HG02885 (cell line): ENCODE results near the gene TRAF3.

Experiments
- ATAC-seq: cut with Tn5 transposase; IDR thresholded peaks from one replicate; pipeline ENCODE4 v1.9.1; 2021; ENCODE audit warnings: mild to moderate bottlenecking; ENCODE audit not compliant: unreplicated experiment, poor library complexity

TRAF3 gene

GRCh38 chr14:102776761-102777710, at the start of gene TRAF3:
Gene TRAF3 (plus strand): TSS chr14:102777449. CDS start chr14:102870202, 92,753 bp downstream.
- peak; percentile 63 for ATAC-seq

DNA sequence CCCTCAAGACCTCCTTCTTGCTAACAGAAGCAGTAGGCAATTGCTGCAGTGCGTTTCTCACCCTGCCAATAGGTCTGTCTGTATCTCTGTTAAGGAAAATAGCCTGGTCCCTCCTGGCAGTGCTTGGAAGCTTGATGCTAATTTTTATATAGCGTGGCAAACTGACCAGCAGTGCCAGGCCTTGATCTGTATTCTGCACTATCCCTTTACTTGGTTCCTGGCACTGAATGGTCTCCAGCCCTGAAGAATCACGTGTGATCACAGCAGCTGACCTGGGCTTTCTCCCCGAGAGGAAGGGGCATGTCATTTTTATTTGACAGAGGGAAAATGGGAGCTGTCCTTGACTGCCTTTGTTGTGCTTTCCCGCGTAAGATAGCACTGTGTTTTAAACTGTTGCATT, 48.7 kb upstream of the TRAF3 start:
- no peak for ATAC-seq

DNA sequence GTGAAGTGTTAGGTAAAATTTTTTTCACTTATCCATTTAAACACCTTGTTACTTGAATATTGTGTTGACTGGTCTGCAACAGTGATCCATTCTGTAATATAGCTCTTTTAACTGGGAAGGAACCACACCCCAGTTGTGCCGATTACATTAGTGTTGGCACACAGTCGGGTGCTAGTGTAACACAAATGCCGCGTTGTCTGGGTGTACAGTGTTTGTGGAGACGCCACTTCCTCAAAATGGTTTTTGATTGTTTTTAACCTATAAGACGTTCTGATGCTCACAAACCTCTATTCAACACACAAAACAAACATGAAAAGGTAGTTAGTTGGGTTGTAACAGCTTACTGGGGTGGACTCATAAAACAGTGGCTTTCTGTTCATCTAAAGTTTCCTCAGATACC, 48.0 kb upstream of the TRAF3 start:
- ATAC-seq, result no peak

DNA sequence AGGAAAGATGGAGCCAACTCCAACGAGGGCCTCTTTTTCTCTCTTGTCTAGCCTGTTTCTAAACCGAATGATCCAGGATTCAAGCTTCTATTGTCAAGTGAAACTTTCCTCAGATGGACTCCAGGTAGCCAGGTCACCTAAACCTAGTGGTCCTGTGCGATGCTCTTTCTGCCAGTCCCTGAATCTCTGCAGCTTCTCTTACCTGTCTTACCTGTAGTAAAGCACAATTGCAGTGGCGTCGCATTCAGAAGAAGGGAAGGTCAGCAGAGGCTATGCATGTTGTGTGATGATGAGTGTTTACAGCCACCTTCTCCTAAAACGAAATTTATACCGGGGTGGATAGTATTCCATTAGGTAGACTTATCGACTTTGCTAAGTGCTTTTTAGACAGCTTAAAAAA, 47.4 kb upstream of the TRAF3 start:
- ATAC-seq, result no peak

DNA sequence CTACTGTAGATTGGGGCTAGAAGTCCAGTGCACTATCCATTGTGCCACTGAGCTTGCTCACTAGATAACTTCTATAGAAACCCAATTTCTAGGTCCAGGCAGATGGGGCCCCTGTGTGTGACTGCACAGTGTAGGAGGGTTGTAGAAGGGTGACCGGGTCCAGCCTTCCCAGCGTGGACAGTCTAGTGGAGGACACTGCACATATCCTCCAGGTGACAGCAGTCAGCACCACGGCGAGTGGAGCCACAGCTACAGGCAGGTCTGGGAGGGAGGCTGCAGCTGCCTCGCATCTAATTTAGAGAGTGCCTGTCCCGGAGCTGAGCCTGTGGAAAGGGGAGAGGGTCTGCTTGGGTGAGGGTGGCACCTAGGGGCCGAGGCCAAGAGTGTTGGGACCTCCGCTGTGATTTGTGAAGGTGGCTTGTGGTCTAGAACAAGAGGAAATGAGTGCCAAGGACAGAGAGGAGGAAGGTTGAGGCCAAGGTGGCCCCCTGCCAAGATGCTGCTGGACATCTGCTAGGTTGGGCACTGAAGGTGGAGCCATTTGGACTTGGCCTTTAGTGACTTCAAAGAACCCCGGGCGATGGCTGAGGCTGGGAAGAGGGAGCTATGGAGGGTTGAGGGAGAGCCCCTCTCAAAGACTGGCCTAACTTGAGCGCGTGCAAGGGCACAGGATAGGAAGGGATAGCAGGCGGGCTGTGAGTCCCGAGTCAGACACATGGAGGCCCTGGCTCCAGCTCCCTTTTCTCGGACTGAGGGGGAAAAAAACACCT, 46.0 kb upstream of the TRAF3 start:
- no peak for ATAC-seq

DNA sequence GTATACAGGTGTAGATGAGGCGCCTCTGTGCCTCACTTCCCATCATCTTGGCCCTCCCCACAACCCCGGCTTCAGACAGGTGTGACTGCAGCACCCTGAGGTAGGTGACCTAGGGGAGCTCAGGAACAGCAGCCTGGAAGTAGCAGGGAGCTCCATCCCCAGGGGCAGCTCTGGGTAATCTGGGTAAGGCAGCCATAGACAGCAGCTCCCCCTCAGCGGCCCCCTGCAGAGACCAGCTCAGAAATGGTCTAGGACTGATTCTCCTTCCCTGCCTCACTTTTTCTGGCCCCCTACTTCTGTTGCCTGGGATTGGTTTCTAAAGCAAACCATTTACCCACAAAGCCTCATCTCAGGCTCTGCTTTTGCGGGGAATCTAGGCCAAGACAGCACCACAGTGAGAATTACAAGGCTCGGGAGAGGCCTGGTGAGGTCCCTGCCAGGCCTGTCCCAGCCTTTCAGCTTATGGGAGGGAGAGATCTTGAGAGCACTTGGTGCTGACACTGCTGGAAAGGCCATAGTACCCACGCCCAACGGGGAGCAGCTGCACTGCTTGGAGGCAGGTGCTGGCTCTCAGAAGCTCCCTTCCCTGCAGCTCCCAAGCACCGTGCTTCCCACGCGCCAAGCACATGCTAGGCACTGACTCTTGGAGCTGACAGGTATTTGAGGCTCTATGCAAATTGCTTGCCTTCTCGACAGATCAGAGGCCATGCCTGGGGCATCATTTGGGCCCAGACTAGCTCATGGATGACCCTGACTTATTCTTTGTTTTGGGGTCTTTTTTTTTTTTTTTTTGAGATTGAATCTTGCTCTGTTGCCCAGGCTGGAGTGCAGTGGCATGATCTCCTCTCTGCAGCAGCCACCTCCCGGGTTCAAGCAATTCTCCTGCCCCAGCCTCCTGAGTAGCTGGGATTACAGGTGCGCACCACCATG, 45.1 kb upstream of the TRAF3 start:
- ATAC-seq, result no peak

DNA sequence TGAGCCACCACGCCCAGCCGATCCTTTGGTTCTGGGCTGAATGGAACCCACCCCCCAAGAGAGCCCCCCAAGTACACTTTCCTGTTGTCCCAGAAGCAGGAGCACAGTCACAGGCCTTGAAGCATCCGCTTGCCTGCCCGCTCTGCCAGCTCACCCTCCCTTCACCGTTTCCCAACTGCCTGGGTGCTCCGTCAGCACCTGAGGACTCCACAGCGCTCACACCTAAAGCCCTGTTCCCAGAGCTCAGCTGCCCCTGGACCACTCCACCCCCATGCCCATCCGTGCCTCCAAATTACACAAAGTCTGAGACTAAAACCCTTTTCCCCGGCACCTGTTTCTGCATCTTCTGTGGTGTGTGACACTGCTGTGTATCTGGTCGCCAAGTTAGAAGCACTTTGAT, 44.3 kb upstream of the TRAF3 start:
- no peak for ATAC-seq

DNA sequence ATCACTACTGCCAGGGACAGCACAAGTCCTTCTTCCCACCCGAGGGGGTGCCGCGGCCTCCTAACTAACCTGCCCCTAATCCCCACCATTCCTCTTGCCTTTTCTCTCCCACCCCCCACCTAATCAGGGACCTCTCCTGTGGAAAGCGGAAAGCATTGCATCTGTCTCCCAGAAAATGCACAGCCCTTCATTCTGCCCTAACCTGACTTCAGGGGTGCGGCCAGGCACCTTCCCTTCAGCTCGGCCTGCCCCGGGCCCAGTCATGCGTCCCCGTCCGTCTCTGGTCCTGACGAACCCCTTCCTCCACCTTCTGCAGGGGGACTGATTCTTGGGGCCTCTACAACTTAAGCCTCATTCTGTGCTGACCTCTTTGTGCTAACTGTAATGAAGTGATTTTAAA, 43.9 kb upstream of the TRAF3 start:
- ATAC-seq, result no peak

DNA sequence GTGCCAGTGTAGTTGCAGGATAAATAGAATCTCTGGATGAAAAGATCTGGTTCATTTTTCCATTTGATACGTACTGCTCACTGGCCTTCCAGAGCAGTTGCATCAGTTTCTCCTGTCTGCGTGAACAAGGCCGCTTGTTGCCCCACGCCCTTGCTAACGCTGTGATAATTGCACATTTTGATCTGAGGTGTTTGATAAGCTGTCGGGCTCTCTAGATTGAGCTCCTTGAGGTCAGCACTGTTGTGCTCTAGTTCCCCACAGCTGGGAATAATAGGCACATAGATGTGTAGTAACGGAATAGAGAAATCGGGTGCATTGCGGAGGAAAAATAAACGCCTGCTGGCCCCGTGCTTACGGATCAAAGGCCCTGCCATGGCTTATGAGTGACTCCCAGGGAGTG, 42.8 kb upstream of the TRAF3 start:
- ATAC-seq, result no peak

DNA sequence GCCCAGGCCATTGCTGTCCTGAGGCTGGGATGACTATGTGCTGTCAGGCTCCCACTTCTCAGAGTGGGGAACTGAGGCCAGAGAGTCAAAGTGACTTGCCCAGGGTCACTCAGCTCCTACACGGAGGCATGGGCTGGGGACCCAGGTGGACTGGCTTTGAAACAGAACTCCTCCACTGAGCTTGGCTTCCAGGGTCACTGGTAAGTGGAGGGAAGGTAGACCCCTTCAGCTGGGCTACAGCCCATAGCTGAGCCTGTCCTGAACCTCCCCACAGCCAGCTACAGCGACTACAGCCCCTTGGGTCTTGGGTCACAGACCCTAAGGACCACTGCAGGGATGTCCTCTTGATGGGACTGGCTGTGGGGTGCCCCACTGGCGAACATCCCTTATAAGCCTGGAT, 40.3 kb upstream of the TRAF3 start:
- ATAC-seq, result no peak

GRCh38 chr14:102737402-102738372, 39.6 kb upstream of the TRAF3 start:
- ATAC-seq, result no peak

- ATAC-seq, result no peak
Observed at GRCh38 chr14:102738373-102739189, 38.7 kb upstream of the TRAF3 start.

DNA sequence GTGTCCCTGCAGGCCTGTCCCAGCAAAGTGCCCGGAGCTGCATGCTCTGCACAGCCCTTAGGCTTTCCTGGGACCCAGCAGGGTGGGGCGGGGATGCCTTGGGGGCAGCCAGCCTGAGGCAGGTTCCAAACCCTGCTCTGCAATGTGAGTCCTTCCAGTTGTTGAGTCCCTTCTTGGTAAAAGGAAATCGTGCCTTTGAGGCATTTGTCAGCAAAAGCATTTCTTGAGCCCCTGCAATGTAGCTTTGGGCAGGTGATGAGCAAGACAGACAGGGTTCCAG, 38.1 kb upstream of the TRAF3 start:
- ATAC-seq, result no peak

GRCh38 chr14:102746634-102747438, 30.4 kb upstream of the TRAF3 start:
- no peak for ATAC-seq

DNA sequence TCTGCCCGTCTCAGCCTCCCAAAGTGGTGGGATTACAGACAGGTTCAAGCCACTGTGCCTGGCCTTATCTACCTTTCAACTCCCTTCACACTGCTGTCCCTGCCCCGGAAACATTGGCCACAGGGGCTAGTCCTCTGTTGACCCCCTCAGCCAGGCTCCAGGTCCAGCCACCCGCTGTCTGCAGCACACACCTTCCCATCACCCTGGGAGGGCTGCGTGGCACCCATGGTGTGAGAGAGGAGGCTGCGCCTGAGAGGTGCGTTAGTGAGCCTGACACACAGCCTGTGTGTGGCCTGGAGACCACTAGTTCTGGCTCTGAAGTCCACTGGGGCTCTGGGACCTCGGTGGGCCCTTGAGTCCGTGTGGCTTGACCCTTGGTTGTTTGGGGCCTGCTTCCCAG, 28.4 kb upstream of the TRAF3 start:
- ATAC-seq, result no peak

DNA sequence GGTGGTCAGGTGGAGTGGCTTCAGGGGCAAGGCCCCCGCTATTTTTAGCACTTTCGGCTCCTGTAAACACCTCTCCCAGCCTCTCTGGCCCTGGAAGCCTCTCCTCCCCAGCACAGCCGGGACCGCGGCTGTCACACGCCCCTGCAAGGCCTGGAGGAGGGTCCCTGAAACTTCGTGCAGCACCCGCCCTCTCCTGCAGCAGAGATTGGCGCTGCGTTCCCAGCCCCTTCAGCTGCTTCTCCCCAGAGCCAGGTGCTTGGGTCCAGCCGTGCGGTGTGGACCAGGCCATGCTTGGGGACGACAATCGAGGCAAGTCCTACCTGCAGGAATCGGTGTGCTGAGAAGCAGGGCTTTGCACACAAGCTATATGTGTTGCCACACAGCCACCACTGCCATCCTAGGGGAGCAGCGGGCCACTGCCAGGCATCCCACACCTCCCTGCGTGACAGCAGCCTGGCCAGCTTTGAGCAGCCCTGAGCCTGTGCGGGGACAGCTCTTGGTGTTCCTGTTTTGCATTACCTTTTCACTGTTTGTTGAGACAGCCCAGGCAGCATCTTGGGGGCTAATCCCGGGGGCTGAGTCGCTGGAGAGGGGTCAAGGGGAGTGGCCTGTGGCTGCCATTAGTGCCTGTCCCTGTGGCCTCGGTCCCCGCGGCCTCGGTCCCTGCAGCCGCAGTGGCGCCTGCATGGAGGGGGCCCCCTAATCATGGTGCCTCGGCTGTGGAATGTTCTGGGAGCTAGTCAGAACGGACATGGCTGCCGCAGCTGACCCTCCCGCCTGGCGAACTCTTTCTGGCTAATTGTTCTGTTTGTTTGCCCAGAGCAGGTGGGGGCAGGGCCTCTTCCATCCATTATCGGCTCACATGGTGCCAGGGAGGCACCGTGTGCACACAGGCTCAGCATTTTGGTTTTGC, 27.6 kb upstream of the TRAF3 start:
- ATAC-seq, result no peak

GRCh38 chr14:102750376-102750775, 26.9 kb upstream of the TRAF3 start:
- no peak for ATAC-seq
